Fibroblast of the aortic adventitia (primary cell): Measurements from ENCODE around the gene TMEM184B. TPM values are rescaled to one million over a fixed set of nuclear protein-coding genes. Genes with fewer than 3 reads are reported as not detected.
A peak's percentile ranks its signal among the peaks of the same experiment; 100 is the strongest.

Source experiments
- DNase-seq: peaks from one replicate; pipeline ENCODE4 v3.0.0-alpha.2; 2010; ENCODE audit warnings: low read depth
- H3K4me3 ChIP-seq: 2 replicates; pipeline ENCODE4 v1.5.1; 2011; ENCODE audit warnings: low read depth, mild to moderate bottlenecking, control low read depth, low read length, moderate library complexity
- CTCF ChIP-seq: IDR thresholded peaks from 2 replicates; pipeline ENCODE4 v1.5.1; 2011; ENCODE audit warnings: mild to moderate bottlenecking, low read length, control low read depth, inconsistent platforms; ENCODE audit not compliant: insufficient read depth
- total RNA-seq: library from RNA; depleted of rRNA; stranded (reverse); fragments of >200 nt; gene quantifications from 2 replicates; pipeline ENCODE4 v1.2.3, GENCODE V29; 2012; ENCODE audit warnings: low replicate concordance

TMEM184B gene
- total RNA-seq, 1 donor: 46.0 TPM

- no peak for DNase-seq
Observed at GRCh38 chr22:38299770-38300102, 26.9 kb upstream of the TMEM184B start.

DNA sequence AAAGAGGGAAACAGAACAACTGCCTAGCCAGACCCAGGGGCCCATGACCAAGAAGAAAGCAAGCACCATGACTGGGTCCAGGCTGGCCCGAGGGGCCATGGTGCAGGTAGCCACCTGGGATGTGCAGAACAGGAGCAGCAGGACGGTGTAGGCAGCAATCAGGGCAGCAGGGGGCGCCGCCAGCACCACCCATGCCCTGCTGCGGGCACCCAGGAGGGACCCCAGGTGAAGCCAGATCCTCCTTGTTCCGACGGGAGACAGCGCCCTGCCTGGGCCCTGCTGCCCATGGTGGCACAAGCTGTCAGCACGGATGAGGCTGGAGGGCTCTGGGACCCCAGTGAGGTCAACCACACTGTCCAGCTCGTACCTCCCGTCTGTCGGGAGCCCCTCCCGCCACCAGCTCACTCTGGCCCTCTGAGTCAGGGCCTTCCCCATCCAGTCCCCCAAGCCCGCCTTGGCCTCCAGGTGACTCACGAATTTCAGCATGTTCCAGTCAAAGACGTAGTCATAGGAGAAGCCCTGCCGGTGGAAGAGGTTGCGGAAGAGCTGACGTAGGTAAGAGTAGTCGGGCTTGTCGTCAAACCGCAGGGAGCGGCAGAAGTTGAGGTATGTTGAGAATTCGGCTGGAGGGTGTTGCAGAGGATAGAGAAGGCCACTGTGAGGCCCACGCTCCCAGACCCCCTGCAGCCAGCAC, 25.6 kb upstream of the TMEM184B start:
- peak; percentile 90 for DNase-seq
- no peak overlapping the region for H3K4me3 ChIP-seq
- TF ChIP-seq CTCF: peak; percentile 44

More at GRCh38 chr22:38299770-38300102, 26.9 kb upstream of the TMEM184B start:
- no peak for TF ChIP-seq CTCF
- no peak overlapping the region for H3K4me3 ChIP-seq

DNA sequence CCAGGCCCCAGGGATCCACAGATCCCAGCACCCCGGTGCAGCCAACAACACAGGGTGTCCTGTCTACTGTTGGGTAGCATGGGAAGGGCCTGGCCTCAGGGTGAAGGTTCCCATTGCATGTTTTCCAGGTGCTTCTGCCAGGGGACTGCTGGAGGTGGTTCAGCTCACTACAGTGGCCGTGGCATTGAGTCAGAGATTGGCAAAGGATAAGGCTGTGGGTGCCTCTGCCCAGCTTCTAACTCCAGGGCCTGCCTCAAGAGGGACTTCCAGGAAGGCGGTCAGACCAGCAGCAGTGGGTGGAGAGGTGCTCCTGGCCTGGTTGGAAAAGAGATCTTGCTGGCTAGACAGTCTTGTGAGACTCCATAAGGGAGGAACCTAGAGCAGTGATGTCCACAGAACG, 23.6 kb upstream of the TMEM184B start:
- TF ChIP-seq CTCF: no peak
- no peak overlapping the region for H3K4me3 ChIP-seq
- DNase-seq: no peak

- no peak for DNase-seq
- no peak for TF ChIP-seq CTCF
Observed at GRCh38 chr22:38295863-38296262, 23.1 kb upstream of the TMEM184B start.

GRCh38 chr22:38295339-38295738, 22.5 kb upstream of the TMEM184B start:
- no peak overlapping the region for H3K4me3 ChIP-seq
- TF ChIP-seq CTCF: no peak
- no peak for DNase-seq

More at GRCh38 chr22:38295863-38296262, 23.1 kb upstream of the TMEM184B start:
- no peak overlapping the region for H3K4me3 ChIP-seq

DNA sequence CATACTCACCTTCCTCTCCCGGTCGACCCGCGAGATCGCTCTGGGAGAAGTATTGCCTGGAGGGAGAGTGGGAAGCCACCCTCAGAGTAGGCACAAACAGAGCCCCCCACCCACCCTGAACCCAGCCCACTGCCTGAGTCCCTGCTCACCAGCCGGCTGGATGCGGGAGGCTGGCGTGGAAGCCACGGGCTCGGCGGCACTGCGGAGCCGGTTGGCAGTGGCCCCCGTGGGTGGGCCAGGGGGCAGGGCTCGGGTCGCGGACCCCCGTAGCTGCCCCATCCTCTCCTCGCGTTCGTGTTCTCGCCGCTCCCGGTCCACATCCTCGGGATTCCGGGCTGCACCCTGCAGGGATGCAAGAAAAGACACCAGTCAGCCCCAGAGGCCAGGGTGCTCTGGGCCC, 21.4 kb upstream of the TMEM184B start:
- no peak overlapping the region for H3K4me3 ChIP-seq
- no peak for TF ChIP-seq CTCF

DNA sequence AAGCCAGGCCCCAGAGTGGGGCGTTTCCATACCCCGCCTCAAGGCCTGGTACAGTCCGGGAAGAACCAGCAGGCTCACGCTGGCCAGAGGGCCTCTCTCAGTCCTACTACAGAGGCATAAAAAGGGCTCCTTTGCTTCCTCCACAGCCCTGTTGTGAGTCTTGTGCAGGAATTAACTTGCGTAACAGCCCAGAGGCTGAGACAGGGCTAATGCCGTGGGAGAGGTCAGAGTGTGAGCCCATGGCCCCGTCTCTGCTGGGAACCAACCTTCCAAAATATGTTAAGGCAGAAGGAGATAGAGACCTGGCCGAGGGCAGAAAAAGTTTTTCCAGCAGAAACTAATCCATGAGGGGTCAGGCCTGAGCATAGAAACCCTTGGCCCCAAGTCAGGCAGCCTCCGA, 19.9 kb upstream of the TMEM184B start:
- no peak overlapping the region for H3K4me3 ChIP-seq
- TF ChIP-seq CTCF: no peak
- no peak for DNase-seq

More for the DNA sequence above, 21.4 kb upstream of the TMEM184B start:
- no peak for DNase-seq
